PC-3 (cell line): ENCODE data around the gene SFXN2. TPM values are rescaled to one million over a fixed set of nuclear protein-coding genes. Genes with fewer than 3 reads are reported as not detected.

Source experiments
- ATAC-seq: fragments of 200-7000 bp; cut with Tn5 transposase; 2 replicates; pipeline ENCODE4 v1.9.1; 2020; ENCODE audit warnings: mild to moderate bottlenecking, moderate library complexity
- BruUV-seq: library from RNA; stranded (reverse); fragments of 400-500 nt; replicated peaks from 2 replicates; lab custom pipeline; 2021; lab: Mats Ljungman, UMichigan
- CTCF ChIA-PET: fragments of 300-600 bp; sonication (Branson Sonifier 250); formaldehyde crosslinking; loops from one replicate; lab custom pipeline; 2022; ENCODE audit warnings: antibody characterized with exemption; lab: Charles Lee
- POLR2A ChIA-PET: fragments of 300-600 bp; sonication (Branson Sonifier 250); formaldehyde crosslinking; loops from one replicate; lab custom pipeline; 2022; ENCODE audit warnings: antibody characterized with exemption; ENCODE audit not compliant: unreplicated experiment; lab: Charles Lee
- DNase-seq: peaks from one replicate; pipeline ENCODE4 v3.0.0-alpha.2; 2015
- H2AFZ ChIP-seq: fragments of 300-600 bp; sonication (generic); 2 replicates; pipeline ENCODE4 v1.6.0; 2016; ENCODE audit warnings: antibody characterized with exemption, low read length
- H3F3A ChIP-seq: fragments of 300-600 bp; sonication (generic); one replicate; pipeline ENCODE4 v1.6.0; 2017; ENCODE audit warnings: antibody characterized with exemption, low read length, control low read depth, mild to moderate bottlenecking; ENCODE audit not compliant: unreplicated experiment
- H3K27ac ChIP-seq: fragments of 300-600 bp; sonication (generic); 2 replicates; pipeline ENCODE4 v1.5.1; 2016; ENCODE audit warnings: mild to moderate bottlenecking, low read length
- H3K27me3 ChIP-seq: fragments of 300-600 bp; sonication (generic); 2 replicates; pipeline ENCODE4 v1.6.1; 2016; ENCODE audit warnings: low read length, mixed read lengths
- H3K36me3 ChIP-seq: fragments of 300-600 bp; sonication (generic); 2 replicates; pipeline ENCODE4 v1.6.1; 2016; ENCODE audit warnings: low read depth, mixed run types, low read length, mixed read lengths
- H3K4me1 ChIP-seq: fragments of 300-600 bp; sonication (generic); 2 replicates; pipeline ENCODE4 v1.5.1; 2016; ENCODE audit warnings: low read length; ENCODE audit not compliant: insufficient read depth
- H3K4me2 ChIP-seq: fragments of 300-600 bp; sonication (generic); 2 replicates; pipeline ENCODE4 v1.6.0; 2016; ENCODE audit warnings: low read length
- H3K4me3 ChIP-seq: fragments of 300-600 bp; sonication (generic); 2 replicates; pipeline ENCODE4 v1.5.1; 2016; ENCODE audit warnings: mild to moderate bottlenecking, low read length, mixed read lengths
- H3K79me2 ChIP-seq: fragments of 300-600 bp; sonication (generic); 2 replicates; pipeline ENCODE4 v1.6.1; 2017; ENCODE audit warnings: low read length, mixed read lengths
- H3K9ac ChIP-seq: fragments of 300-600 bp; sonication (generic); 2 replicates; pipeline ENCODE4 v1.6.0; 2016; ENCODE audit warnings: mild to moderate bottlenecking, low read length
- H3K9me2 ChIP-seq: fragments of 300-600 bp; sonication (generic); replicated peaks from 2 replicates; pipeline ENCODE4 v1.6.1; 2016; ENCODE audit warnings: mixed run types, low read length, mixed read lengths
- H3K9me3 ChIP-seq: fragments of 300-600 bp; sonication (generic); 2 replicates; pipeline ENCODE4 v1.6.1; 2016; ENCODE audit warnings: low read length, mixed read lengths
- H4K20me1 ChIP-seq: fragments of 300-600 bp; sonication (generic); 2 replicates; pipeline ENCODE4 v1.6.1; 2016; ENCODE audit warnings: low read length, mixed read lengths
- EZH2 ChIP-seq: fragments of 300-600 bp; sonication (generic); IDR thresholded peaks from one replicate; pipeline ENCODE4 v1.6.1; 2017; ENCODE audit warnings: antibody characterized with exemption, mild to moderate bottlenecking, low read length; ENCODE audit not compliant: unreplicated experiment
- EZH2phosphoT487 ChIP-seq: fragments of 300-600 bp; sonication (generic); IDR thresholded peaks from 2 replicates; pipeline ENCODE4 v1.6.1; 2018; ENCODE audit warnings: mild to moderate bottlenecking, antibody characterized with exemption, low read length, borderline replicate concordance
- intact Hi-C: fragments of 100-400 bp; cut with micrococcal nuclease; formaldehyde crosslinking; loops from 2 replicates; pipeline ENCODE4 v1.9.0; 2023
- total RNA-seq: library from RNA; depleted of rRNA; stranded (reverse); fragments of >200 nt; gene quantifications from 2 replicates; pipeline ENCODE4 v1.2.3, GENCODE V29; 2014
- TF ChIP-seq, protein P1 (sequence below): fragments of 300-600 bp; sonication (generic); conservative IDR thresholded peaks from 2 replicates; pipeline ENCODE4 v1.5.1; 2017; ENCODE audit warnings: antibody characterized with exemption, low read depth, mild to moderate bottlenecking, low read length

Gene SFXN2
- total RNA-seq, 1 experiment from 2014 or later = 10.3 TPM

DNA sequence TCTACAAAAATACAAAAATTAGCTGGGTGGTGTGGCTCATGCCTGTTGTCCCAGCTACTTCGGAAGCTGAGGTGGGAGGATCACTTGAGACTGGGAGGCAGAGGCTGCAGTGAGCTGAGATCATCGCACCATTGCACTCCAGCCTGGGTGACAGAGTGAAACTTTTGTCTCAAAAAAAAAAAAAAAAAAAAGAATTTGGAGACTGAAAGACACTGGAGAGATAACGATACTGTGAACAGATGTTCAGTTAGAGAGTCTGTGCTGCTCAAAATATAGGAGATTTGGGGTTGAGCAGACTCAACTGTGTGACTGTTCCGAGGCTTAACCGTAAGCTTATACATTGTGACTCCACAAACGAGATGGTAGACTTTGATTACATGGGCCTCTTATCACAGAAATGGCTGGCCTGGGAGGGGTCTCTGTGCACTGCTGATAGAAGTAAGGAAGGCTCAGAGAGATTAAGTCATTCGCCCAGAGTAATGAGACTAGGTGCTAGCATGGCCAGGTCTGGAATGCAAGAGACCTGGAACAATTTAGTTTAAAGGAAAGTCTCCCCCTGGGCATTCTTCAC lies 48.7 kb downstream of the SFXN2 start:
- DNase-seq (no peak), ATAC-seq (no peak)
- TF ChIP-seq EZH2 = no peak
- TF ChIP-seq, protein P1, sequence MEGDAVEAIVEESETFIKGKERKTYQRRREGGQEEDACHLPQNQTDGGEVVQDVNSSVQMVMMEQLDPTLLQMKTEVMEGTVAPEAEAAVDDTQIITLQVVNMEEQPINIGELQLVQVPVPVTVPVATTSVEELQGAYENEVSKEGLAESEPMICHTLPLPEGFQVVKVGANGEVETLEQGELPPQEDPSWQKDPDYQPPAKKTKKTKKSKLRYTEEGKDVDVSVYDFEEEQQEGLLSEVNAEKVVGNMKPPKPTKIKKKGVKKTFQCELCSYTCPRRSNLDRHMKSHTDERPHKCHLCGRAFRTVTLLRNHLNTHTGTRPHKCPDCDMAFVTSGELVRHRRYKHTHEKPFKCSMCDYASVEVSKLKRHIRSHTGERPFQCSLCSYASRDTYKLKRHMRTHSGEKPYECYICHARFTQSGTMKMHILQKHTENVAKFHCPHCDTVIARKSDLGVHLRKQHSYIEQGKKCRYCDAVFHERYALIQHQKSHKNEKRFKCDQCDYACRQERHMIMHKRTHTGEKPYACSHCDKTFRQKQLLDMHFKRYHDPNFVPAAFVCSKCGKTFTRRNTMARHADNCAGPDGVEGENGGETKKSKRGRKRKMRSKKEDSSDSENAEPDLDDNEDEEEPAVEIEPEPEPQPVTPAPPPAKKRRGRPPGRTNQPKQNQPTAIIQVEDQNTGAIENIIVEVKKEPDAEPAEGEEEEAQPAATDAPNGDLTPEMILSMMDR = no peak
- intact Hi-C loops = no loop called here
- Histone ChIP-seq H3K4me3 (no peak overlapping the region), H2AFZ (no peak overlapping the region), H3K9ac (no peak overlapping the region), H3K36me3 (no peaks in the 10 kb centered on the region), H3K79me2 (peaks cover 11% of the 10 kb centered on the region), H3K4me2 (no peak overlapping the region), H3F3A (no peaks in the 10 kb centered on the region), H3K27me3 (no peaks in the 10 kb centered on the region), H3K9me2 (no peaks in the 10 kb centered on the region), H3K4me1 (peaks cover 9% of the 10 kb centered on the region; the same call in 1 of the 2 replicates), H3K9me3 (no peaks in the 10 kb centered on the region), H4K20me1 (no peaks in the 10 kb centered on the region), H3K27ac (no peak overlapping the region)
- ChIA-PET POLR2A (no interaction called here), CTCF (no interaction called here)
- BruUV-seq = no TSS peak

DNA sequence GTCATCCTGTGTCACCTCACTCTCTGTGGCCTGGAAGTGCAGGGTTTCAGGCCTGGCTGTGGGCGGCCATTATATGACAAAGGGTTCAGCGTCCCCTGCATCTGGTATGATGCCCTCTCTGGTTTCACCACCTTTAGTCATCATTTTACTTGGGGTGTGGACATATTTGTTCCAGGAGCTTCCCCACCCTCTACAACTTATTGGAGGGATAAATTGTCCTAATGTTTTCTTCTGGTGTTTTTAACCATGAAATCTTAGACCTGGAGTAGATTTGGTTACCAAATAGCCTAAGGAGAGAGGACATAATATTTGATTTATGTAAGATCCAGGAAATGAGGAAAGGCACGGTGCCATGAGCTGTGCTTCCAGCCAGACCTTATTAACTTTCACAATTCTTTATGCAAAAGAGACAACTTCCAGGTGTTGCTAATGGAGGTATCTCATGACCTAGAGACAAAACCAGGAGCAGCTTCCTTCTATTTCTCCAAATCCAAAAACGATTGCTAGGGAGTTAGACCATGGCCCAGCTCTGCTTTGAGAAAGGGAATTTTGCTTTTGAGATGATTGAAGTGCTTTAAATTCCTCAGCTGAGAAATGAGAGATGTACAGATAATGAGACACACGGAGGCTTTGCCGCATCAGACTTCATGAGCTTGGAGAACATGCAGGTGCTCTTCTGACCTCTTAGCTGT lies 50.2 kb downstream of the SFXN2 start:
- no peak overlapping the region for H2AFZ ChIP-seq
- H3K79me2 ChIP-seq = peaks cover 9% of the 10 kb centered on the region
- no peaks in the 10 kb centered on the region for H3K27me3 ChIP-seq
- intact Hi-C loops = no loop called here
- no peaks in the 10 kb centered on the region for H3K9me2 ChIP-seq
- ATAC-seq (peak; percentile 43), DNase-seq (peak; percentile 12)
- TF ChIP-seq, protein P1 = no peak
- TF ChIP-seq EZH2 (no peak), EZH2phosphoT487 (no peak)
- peak overlapping the region; percentile 34; the same call in 1 of the 2 replicates for H3K27ac ChIP-seq
- no peak overlapping the region for H3K9ac ChIP-seq
- no peak overlapping the region for H3K4me3 ChIP-seq
- H3K4me2 ChIP-seq = no peak overlapping the region
- H3K36me3 ChIP-seq = no peaks in the 10 kb centered on the region
- no peaks in the 10 kb centered on the region for H4K20me1 ChIP-seq
- peaks cover 16% of the 10 kb centered on the region for H3K4me1 ChIP-seq
- no TSS peak for BruUV-seq
- no peaks in the 10 kb centered on the region for H3F3A ChIP-seq
- H3K9me3 ChIP-seq = no peaks in the 10 kb centered on the region
- ChIA-PET CTCF (no interaction called here), POLR2A (interaction anchor here (0.6 kb wide), 1 partner anchor 51 kb away, joined by 7 read pairs; the partner anchor contains the start of gene ARL3)

DNA sequence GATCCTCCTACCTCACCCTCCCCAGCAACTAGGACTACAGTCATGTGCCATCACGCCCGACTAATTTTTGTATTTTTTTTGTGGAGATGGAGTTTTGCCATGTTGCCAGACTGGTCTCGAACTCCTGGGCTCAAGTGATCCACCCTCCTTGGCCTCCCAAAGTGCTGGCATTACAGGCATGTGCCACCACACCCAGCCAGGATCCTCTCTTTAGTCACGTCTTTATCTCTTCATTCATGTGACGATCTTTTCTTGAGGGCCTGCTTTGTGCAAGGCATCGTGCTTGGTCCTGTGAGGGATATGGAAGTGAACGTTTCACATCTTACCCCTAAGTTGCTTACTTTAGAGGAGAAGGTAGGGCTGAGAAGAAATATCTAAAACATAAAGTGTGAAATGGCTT lies 50.9 kb downstream of the SFXN2 start:
- ChIA-PET CTCF (no interaction called here), POLR2A (no interaction called here)
- H3F3A ChIP-seq = no peaks in the 10 kb centered on the region
- no peaks in the 10 kb centered on the region for H3K9me2 ChIP-seq
- H3K79me2 ChIP-seq = peaks cover 5% of the 10 kb centered on the region; the same call in 1 of the 2 replicates
- no peaks in the 10 kb centered on the region for H4K20me1 ChIP-seq
- no peak overlapping the region for H2AFZ ChIP-seq
- intact Hi-C loops = no loop called here
- TF ChIP-seq, protein P1 = no peak
- H3K27me3 ChIP-seq = no peaks in the 10 kb centered on the region
- no peak overlapping the region for H3K4me3 ChIP-seq
- no peaks in the 10 kb centered on the region for H3K36me3 ChIP-seq
- BruUV-seq = no TSS peak
- peaks cover 23% of the 10 kb centered on the region for H3K4me1 ChIP-seq
- no peak overlapping the region for H3K4me2 ChIP-seq
- no peak for DNase-seq
- H3K9ac ChIP-seq = no peak overlapping the region
- peak overlapping the region; percentile 34; the same call in 1 of the 2 replicates for H3K27ac ChIP-seq
- no peak for ATAC-seq
- no peaks in the 10 kb centered on the region for H3K9me3 ChIP-seq
